Hepatic stellate cell (primary cell): ENCODE results near the gene SACS.
"Not testable (repeated sequence)": the region's sequence is repeated elsewhere in the genome, so short reads cannot be mapped to it uniquely, and the experiment has no call there.

Experiments used
- DNase-seq: peaks from one replicate; pipeline ENCODE4 v3.0.0; 2011; ENCODE audit warnings: low spot score

The SACS gene

GRCh38 chr13:23352161-23352560, 81.3 kb downstream of the SACS start:
- DNase-seq = no peak

- no peak for DNase-seq
Observed at GRCh38 chr13:23350009-23350408, 83.5 kb downstream of the SACS start.

- DNase-seq = no peak
Observed at GRCh38 chr13:23349161-23349897, 84.2 kb downstream of the SACS start.

GRCh38 chr13:23348262-23349127, 85.0 kb downstream of the SACS start:
- no peak for DNase-seq

- no peak for DNase-seq
Observed at GRCh38 chr13:23347601-23348000, 85.9 kb downstream of the SACS start.

- no peak for DNase-seq
Observed at GRCh38 chr13:23344931-23345595, 88.4 kb downstream of the SACS start.

GRCh38 chr13:23339225-23339624, 94.3 kb downstream of the SACS start:
- no peak for DNase-seq

- DNase-seq = no peak
Observed at GRCh38 chr13:23330356-23330755, 103.1 kb downstream of the SACS start.

- no peak for DNase-seq
Observed at GRCh38 chr13:23325191-23325590, 108.3 kb downstream of the SACS start.

- no peak for DNase-seq
Observed at GRCh38 chr13:23323946-23324709, 109.4 kb downstream of the SACS start.

GRCh38 chr13:23322353-23323336, 110.9 kb downstream of the SACS start:
- DNase-seq = no peak

- DNase-seq = peak; percentile 78
Observed at GRCh38 chr13:23321535-23322241, 111.8 kb downstream of the SACS start.

- DNase-seq = no peak
Observed at GRCh38 chr13:23320926-23321534, 112.5 kb downstream of the SACS start.

GRCh38 chr13:23319883-23320224, 113.6 kb downstream of the SACS start:
- no peak for DNase-seq

GRCh38 chr13:23314837-23315236, 118.7 kb downstream of the SACS start:
- DNase-seq = not testable (repeated sequence)

- no peak for DNase-seq
Observed at GRCh38 chr13:23292586-23292985, 140.9 kb downstream of the SACS start.

- DNase-seq = peak; percentile 11
Observed at GRCh38 chr13:23289917-23290357, 143.6 kb downstream of the SACS start.

- DNase-seq = no peak
Observed at GRCh38 chr13:23288995-23289394, 144.5 kb downstream of the SACS start.

GRCh38 chr13:23288564-23288963, 144.9 kb downstream of the SACS start:
- no peak for DNase-seq

GRCh38 chr13:23279321-23279720, 154.2 kb downstream of the SACS start:
- DNase-seq = no peak
